Measurements from ENCODE around the gene LRRTM3.

LRRTM3 gene

DNA sequence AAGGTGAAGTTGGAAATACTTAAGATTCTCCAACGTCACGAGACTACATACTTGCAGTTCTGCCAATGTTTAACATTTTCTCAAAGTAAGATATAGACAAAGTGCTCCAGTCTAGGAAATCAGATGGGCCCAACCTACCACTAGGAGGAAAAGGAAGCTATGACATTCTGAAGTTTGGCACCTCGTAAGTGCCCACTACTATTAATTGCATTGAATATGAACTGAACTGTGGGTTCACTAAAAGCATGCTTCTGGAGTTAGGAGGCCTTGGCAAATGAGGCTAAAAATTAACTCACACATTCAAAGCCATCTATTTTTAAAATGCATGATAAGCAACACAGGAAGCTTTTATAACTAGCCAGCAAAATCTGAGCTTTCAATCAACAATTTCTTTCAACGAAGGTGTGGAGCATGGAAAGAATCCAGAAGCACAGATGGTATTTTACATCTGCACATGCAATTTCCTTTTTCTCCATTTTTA is 149.7 kb downstream of the LRRTM3 start:
- Histone ChIP-seq H3K36me3 (ENCODE audit: control insufficient read depth in 2 of 2, insufficient read depth in 1 of 2, low read length in 2 of 2) (no peaks in the 10 kb centered on the region), H3K27ac (ENCODE audit: extremely low read depth, low read depth, low read length) (no peak overlapping the region), H3K4me1 (ENCODE audit: control insufficient read depth, insufficient read depth, low read length) (no peaks in the 10 kb centered on the region; the same call in 1 of the 2 replicates), H3K4me3 (ENCODE audit: low read depth, low read length) (no peak overlapping the region), H3K9me3 (ENCODE audit: control insufficient read depth, insufficient read depth, low read depth, low read length) (no peaks in the 10 kb centered on the region)
- POLR2A ChIA-PET, result no interaction called here
- CTCF ChIA-PET, result interaction anchor here (0.7 kb wide), 2 partner anchors 8 to 36 kb away, joined by 3 read pairs; no protein-coding TSS in a partner anchor
- TF ChIP-seq ZNF510 (tag by site-specific recombination; IDR thresholded peaks at IDR 0.05; ENCODE audit: insufficient replicate concordance) (no peak), ZNF132 (tag by site-specific recombination; IDR thresholded peaks at IDR 0.05; ENCODE audit: borderline replicate concordance) (no peak), ZNF266 (tag by site-specific recombination; IDR thresholded peaks at IDR 0.05; ENCODE audit: low read depth) (no peak), ZNF184 (tag by site-specific recombination; IDR thresholded peaks at IDR 0.05) (no peak), ZNF362 (tag by site-specific recombination; IDR thresholded peaks at IDR 0.05) (no peak), ZNF548 (tag by site-specific recombination; IDR thresholded peaks at IDR 0.05) (no peak), ZNF513 (tag by site-specific recombination; IDR thresholded peaks at IDR 0.05) (no peak), KLF7 (tag by site-specific recombination; IDR thresholded peaks at IDR 0.05; ENCODE audit: borderline replicate concordance) (no peak), ZNF624 (tag by site-specific recombination; IDR thresholded peaks at IDR 0.05) (no peak)
- TF ChIP-seq, protein P1, sequence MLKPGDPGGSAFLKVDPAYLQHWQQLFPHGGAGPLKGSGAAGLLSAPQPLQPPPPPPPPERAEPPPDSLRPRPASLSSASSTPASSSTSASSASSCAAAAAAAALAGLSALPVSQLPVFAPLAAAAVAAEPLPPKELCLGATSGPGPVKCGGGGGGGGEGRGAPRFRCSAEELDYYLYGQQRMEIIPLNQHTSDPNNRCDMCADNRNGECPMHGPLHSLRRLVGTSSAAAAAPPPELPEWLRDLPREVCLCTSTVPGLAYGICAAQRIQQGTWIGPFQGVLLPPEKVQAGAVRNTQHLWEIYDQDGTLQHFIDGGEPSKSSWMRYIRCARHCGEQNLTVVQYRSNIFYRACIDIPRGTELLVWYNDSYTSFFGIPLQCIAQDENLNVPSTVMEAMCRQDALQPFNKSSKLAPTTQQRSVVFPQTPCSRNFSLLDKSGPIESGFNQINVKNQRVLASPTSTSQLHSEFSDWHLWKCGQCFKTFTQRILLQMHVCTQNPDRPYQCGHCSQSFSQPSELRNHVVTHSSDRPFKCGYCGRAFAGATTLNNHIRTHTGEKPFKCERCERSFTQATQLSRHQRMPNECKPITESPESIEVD (tag by site-specific recombination; IDR thresholded peaks at IDR 0.05), result no peak
- TF ChIP-seq, protein P2, sequence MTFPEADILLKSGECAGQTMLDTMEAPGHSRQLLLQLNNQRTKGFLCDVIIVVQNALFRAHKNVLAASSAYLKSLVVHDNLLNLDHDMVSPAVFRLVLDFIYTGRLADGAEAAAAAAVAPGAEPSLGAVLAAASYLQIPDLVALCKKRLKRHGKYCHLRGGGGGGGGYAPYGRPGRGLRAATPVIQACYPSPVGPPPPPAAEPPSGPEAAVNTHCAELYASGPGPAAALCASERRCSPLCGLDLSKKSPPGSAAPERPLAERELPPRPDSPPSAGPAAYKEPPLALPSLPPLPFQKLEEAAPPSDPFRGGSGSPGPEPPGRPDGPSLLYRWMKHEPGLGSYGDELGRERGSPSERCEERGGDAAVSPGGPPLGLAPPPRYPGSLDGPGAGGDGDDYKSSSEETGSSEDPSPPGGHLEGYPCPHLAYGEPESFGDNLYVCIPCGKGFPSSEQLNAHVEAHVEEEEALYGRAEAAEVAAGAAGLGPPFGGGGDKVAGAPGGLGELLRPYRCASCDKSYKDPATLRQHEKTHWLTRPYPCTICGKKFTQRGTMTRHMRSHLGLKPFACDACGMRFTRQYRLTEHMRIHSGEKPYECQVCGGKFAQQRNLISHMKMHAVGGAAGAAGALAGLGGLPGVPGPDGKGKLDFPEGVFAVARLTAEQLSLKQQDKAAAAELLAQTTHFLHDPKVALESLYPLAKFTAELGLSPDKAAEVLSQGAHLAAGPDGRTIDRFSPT (tag by site-specific recombination; IDR thresholded peaks at IDR 0.05), result no peak

- Histone ChIP-seq H3K36me3 (ENCODE audit: control insufficient read depth in 2 of 2, insufficient read depth in 1 of 2, low read length in 2 of 2) (no peaks in the 10 kb centered on the region), H3K4me1 (ENCODE audit: control insufficient read depth, insufficient read depth, low read length) (no peaks in the 10 kb centered on the region; the same call in 1 of the 2 replicates), H3K9me3 (ENCODE audit: control insufficient read depth, insufficient read depth, low read depth, low read length) (no peaks in the 10 kb centered on the region), H3K27ac (ENCODE audit: extremely low read depth, low read depth, low read length) (no peak overlapping the region), H3K4me3 (ENCODE audit: low read depth, low read length) (no peak overlapping the region)
- CTCF ChIA-PET, result interaction anchor here (0.6 to 0.7 kb wide), 3 partner anchors 8 to 141 kb away, joined by 3 read pairs; no protein-coding TSS in a partner anchor
- no peak for TF ChIP-seq BCL11B (tag by site-specific recombination; IDR thresholded peaks at IDR 0.05; ENCODE audit: low read depth)
- TF ChIP-seq KLF17 (tag by site-specific recombination; IDR thresholded peaks at IDR 0.05), result no peak
- no peak for TF ChIP-seq ZSCAN30 (tag by site-specific recombination; IDR thresholded peaks at IDR 0.05)
- no peak for TF ChIP-seq ZNF132 (tag by site-specific recombination; IDR thresholded peaks at IDR 0.05; ENCODE audit: borderline replicate concordance)
- TF ChIP-seq ZBTB21 (tag by site-specific recombination; IDR thresholded peaks at IDR 0.05), result no peak
- TF ChIP-seq ZNF514 (tag by site-specific recombination; IDR thresholded peaks at IDR 0.05), result no peak
- no peak for TF ChIP-seq ZNF473 (tag by site-specific recombination; IDR thresholded peaks at IDR 0.05)
- TF ChIP-seq SP2 (tag by site-specific recombination; IDR thresholded peaks at IDR 0.05), result no peak
- TF ChIP-seq ZFP37 (tag by site-specific recombination; IDR thresholded peaks at IDR 0.05), result no peak
- no peak for TF ChIP-seq ZNF792 (tag by site-specific recombination; IDR thresholded peaks at IDR 0.05)
- TF ChIP-seq ZNF585B (tag by site-specific recombination; IDR thresholded peaks at IDR 0.05), result no peak
- TF ChIP-seq ZNF558 (tag by site-specific recombination; IDR thresholded peaks at IDR 0.05), result no peak
- no peak for TF ChIP-seq ZNF223 (tag by site-specific recombination; IDR thresholded peaks at IDR 0.05)
- POLR2A ChIA-PET, result interaction anchor here (0.6 kb wide), 1 partner anchor 135 kb away, joined by 3 read pairs; no protein-coding TSS in a partner anchor
Measured at GRCh38 chr10:67076144-67076543, 150.3 kb downstream of the LRRTM3 start.

All from HEK293 (cell line).